ENCODE results near the gene ATXN3.

The ATXN3 gene

GRCh38 chr14:92012121-92012748 is 94.1 kb downstream of the ATXN3 start:
- no peak for FAIRE-seq

GRCh38 chr14:92010644-92011043 is 95.7 kb downstream of the ATXN3 start:
- DNase-seq (ENCODE audit: extremely low spot score, insufficient read length, low read depth) (no peak), FAIRE-seq (no peak)

More at GRCh38 chr14:92012121-92012748, 94.1 kb downstream of the ATXN3 start:
- DNase-seq (ENCODE audit: extremely low spot score, insufficient read length, low read depth), result no peak

- no peak for FAIRE-seq
- no peak for DNase-seq (ENCODE audit: extremely low spot score, insufficient read length, low read depth)
These were observed 96.8 kb downstream of the ATXN3 start for GRCh38 chr14:92009604-92010003.

All from GM18507 (cell line).